HepG2 (cell line): ENCODE measurements around the gene S100A6. TPM values are rescaled to one million over a fixed set of nuclear protein-coding genes. Genes with fewer than 3 reads are reported as not detected.

ENCODE experiments used
- AGO1 ChIP-seq: fragments of 200-400 bp; formaldehyde crosslinking; IDR thresholded peaks from 2 replicates; pipeline ENCODE4 v1.6.1; 2017; ENCODE audit warnings: mild to moderate bottlenecking, low read depth, low read length, moderate library complexity; ENCODE audit not compliant: poor library complexity, severe bottlenecking
- CTCF ChIP-seq: sonication (generic); formaldehyde crosslinking; IDR thresholded peaks from 2 replicates; pipeline ENCODE4 v1.5.0; 2020; ENCODE audit warnings: mild to moderate bottlenecking, missing genetic modification reagents, moderate library complexity
- ERF ChIP-seq: IDR thresholded peaks from 2 replicates; pipeline ENCODE4 v1.6.1; 2018; ENCODE audit warnings: missing biosample characterization, missing genetic modification reagents
- FOXK1 ChIP-seq: sonication (generic); formaldehyde crosslinking; IDR thresholded peaks from 2 replicates; pipeline ENCODE4 v1.4.0; 2020; ENCODE audit warnings: low read depth, missing genetic modification reagents, borderline replicate concordance
- FOXK2 ChIP-seq: fragments of 450-650 bp; IDR thresholded peaks from 2 replicates; pipeline ENCODE4 v1.6.1; 2016
- GATAD1 ChIP-seq: IDR thresholded peaks from 2 replicates; pipeline ENCODE4 v1.6.1; 2016; ENCODE audit warnings: missing genetic modification reagents, missing compliant biosample characterization
- HOXA3 ChIP-seq: sonication (generic); formaldehyde crosslinking; IDR thresholded peaks from 2 replicates; pipeline ENCODE4 v1.5.0; 2020; ENCODE audit warnings: missing genetic modification reagents
- IKZF1 ChIP-seq: fragments of 450-650 bp; IDR thresholded peaks from 2 replicates; pipeline ENCODE4 v1.7.1; 2016
- MNT ChIP-seq: fragments of 450-650 bp; IDR thresholded peaks from 2 replicates; pipeline ENCODE4 v1.6.1; 2016
- PPARG ChIP-seq: conservative IDR thresholded peaks from 2 replicates; pipeline ENCODE4 v1.6.1; 2016; ENCODE audit warnings: missing biosample characterization, missing genetic modification reagents
- RARA ChIP-seq: IDR thresholded peaks from 2 replicates; pipeline ENCODE4 v1.6.1; 2016; ENCODE audit warnings: missing genetic modification reagents, missing compliant biosample characterization
- SP140L ChIP-seq: sonication (generic); formaldehyde crosslinking; IDR thresholded peaks from 2 replicates; pipeline ENCODE4 v1.4.0; 2020; ENCODE audit warnings: missing genetic modification reagents, borderline replicate concordance
- SSRP1 ChIP-seq: IDR thresholded peaks from 2 replicates; pipeline ENCODE4 v1.6.1; 2016; ENCODE audit warnings: control low read depth
- THAP9 ChIP-seq: sonication (generic); formaldehyde crosslinking; IDR thresholded peaks from 2 replicates; pipeline ENCODE4; 2020; ENCODE audit warnings: missing genetic modification reagents, mild to moderate bottlenecking, borderline replicate concordance
- TSC22D2 ChIP-seq: sonication (generic); formaldehyde crosslinking; IDR thresholded peaks from 2 replicates; pipeline ENCODE4 v1.5.1; 2020; ENCODE audit warnings: missing genetic modification reagents, mild to moderate bottlenecking, borderline replicate concordance
- ZFP36 ChIP-seq: fragments of 150-350 bp; IDR thresholded peaks from 2 replicates; pipeline ENCODE4 v1.6.1; 2018; ENCODE audit warnings: borderline replicate concordance, low read length, low read depth; ENCODE audit not compliant: partially characterized antibody
- ZNF296 ChIP-seq: sonication (generic); formaldehyde crosslinking; conservative IDR thresholded peaks from 2 replicates; pipeline ENCODE4 v1.5.0; 2020; ENCODE audit warnings: mild to moderate bottlenecking, missing genetic modification reagents
- ZNF552 ChIP-seq: sonication (generic); formaldehyde crosslinking; IDR thresholded peaks from 2 replicates; pipeline ENCODE4 v1.9.0; 2022; ENCODE audit warnings: missing genetic modification reagents, mild to moderate bottlenecking, borderline replicate concordance
- ZNF768 ChIP-seq: sonication (generic); formaldehyde crosslinking; IDR thresholded peaks from 2 replicates; pipeline ENCODE4 v1.4.0; 2020; ENCODE audit warnings: missing genetic modification reagents
- polyA plus RNA-seq, 8 experiments: library from polyadenylated mRNA; depleted of rRNA in 3 of 8; stranded (reverse) in 7 of 8; unstranded in 1 of 8; fragments of >200 nt; fragmentation: Illumina TruSeq in 4 of 8; extraction: Trizol in 4 of 8; gene quantifications; 2 replicates each; pipeline versions ENCODE4 v1.2.1 to v1.2.3, GENCODE V29; 2011 to 2016; ENCODE audit warnings: low read depth in 4 of 8, missing spikeins in 1 of 8, mixed read lengths in 1 of 8; ENCODE audit not compliant: insufficient read depth in 1 of 8
- total RNA-seq, 5 experiments: library from RNA; depleted of rRNA; stranded (reverse); fragments of >200 nt; fragmentation: Illumina TruSeq; extraction: Trizol; gene quantifications; 2 replicates each; pipeline ENCODE4 v1.2.3, GENCODE V29; 2016; ENCODE audit warnings: low read depth in 1 of 5
- TF ChIP-seq, protein P1 (sequence below): sonication (generic); formaldehyde crosslinking; conservative IDR thresholded peaks from 2 replicates; pipeline ENCODE4 v1.8.1; 2023; ENCODE audit warnings: missing genetic modification reagents
- TF ChIP-seq, protein P2 (sequence below): IDR thresholded peaks from 2 replicates; pipeline ENCODE4 v1.6.1; 2016; ENCODE audit warnings: missing genetic modification reagents, missing compliant biosample characterization
- TF ChIP-seq, protein P3 (sequence below): sonication (generic); formaldehyde crosslinking; IDR thresholded peaks from 2 replicates; pipeline ENCODE4 v1.8.1; 2022; ENCODE audit warnings: mild to moderate bottlenecking, missing genetic modification reagents

The S100A6 gene
- total and polyA plus RNA-seq, 2 of the 13 experiments (the other 11 are each of a cell fraction or from before 2014, with no cell fraction given) = 72.9 to 85.0 TPM

GRCh38 chr1:153510984-153511410, 24.8 kb downstream of the S100A6 start (continued):
- TF ChIP-seq THAP9 (CRISPR knock-in tag) (peak; percentile 39; the same call in 1 of the 2 replicates), RARA (0 out of 2 replicates have a peak, but pooled peaks have one; percentile 19), FOXK2 (no peak), MNT (peak; percentile 54), SP140L (peak; percentile 68; the same call in 1 of the 2 replicates), SSRP1 (CRISPR knock-in tag) (no peak), ZFP36 (peak; percentile 5), ZNF296 (no peak), ERF (CRISPR knock-in tag) (peak; percentile 70; the same call in 1 of the 2 replicates), IKZF1 (no peak), FOXK1 (CRISPR knock-in tag) (peak; percentile 44; the same call in 1 of the 2 replicates), TSC22D2 (CRISPR knock-in tag) (0 out of 2 replicates have a peak, but pooled peaks have one; percentile 37), GATAD1 (CRISPR knock-in tag) (peak; percentile 57; the same call in 1 of the 2 replicates), ZNF552 (no peak), HOXA3 (CRISPR knock-in tag) (0 out of 2 replicates have a peak, but pooled peaks have one; percentile 34), AGO1 (peak; percentile 25), ZNF768 (peak; percentile 34; the same call in 1 of the 2 replicates), PPARG (CRISPR knock-in tag) (peak; percentile 37; the same call in 1 of the 2 replicates), CTCF (CRISPR knock-in tag) (peak; percentile 97)
- TF ChIP-seq, protein P1, sequence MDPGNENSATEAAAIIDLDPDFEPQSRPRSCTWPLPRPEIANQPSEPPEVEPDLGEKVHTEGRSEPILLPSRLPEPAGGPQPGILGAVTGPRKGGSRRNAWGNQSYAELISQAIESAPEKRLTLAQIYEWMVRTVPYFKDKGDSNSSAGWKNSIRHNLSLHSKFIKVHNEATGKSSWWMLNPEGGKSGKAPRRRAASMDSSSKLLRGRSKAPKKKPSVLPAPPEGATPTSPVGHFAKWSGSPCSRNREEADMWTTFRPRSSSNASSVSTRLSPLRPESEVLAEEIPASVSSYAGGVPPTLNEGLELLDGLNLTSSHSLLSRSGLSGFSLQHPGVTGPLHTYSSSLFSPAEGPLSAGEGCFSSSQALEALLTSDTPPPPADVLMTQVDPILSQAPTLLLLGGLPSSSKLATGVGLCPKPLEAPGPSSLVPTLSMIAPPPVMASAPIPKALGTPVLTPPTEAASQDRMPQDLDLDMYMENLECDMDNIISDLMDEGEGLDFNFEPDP (CRISPR knock-in tag) = no peak
- TF ChIP-seq, protein P2, sequence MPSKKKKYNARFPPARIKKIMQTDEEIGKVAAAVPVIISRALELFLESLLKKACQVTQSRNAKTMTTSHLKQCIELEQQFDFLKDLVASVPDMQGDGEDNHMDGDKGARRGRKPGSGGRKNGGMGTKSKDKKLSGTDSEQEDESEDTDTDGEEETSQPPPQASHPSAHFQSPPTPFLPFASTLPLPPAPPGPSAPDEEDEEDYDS (CRISPR knock-in tag) = peak; percentile 35; the same call in 1 of the 2 replicates
- TF ChIP-seq, protein P3, sequence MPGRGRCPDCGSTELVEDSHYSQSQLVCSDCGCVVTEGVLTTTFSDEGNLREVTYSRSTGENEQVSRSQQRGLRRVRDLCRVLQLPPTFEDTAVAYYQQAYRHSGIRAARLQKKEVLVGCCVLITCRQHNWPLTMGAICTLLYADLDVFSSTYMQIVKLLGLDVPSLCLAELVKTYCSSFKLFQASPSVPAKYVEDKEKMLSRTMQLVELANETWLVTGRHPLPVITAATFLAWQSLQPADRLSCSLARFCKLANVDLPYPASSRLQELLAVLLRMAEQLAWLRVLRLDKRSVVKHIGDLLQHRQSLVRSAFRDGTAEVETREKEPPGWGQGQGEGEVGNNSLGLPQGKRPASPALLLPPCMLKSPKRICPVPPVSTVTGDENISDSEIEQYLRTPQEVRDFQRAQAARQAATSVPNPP = no peak
